ENCODE measurements around the gene POLR1C. TPM values are rescaled to one million over a fixed set of nuclear protein-coding genes. Genes with fewer than 3 reads are reported as not detected.

Gene POLR1C
- total RNA-seq, 1 experiment from 2014 or later = 41.4 TPM

DNA sequence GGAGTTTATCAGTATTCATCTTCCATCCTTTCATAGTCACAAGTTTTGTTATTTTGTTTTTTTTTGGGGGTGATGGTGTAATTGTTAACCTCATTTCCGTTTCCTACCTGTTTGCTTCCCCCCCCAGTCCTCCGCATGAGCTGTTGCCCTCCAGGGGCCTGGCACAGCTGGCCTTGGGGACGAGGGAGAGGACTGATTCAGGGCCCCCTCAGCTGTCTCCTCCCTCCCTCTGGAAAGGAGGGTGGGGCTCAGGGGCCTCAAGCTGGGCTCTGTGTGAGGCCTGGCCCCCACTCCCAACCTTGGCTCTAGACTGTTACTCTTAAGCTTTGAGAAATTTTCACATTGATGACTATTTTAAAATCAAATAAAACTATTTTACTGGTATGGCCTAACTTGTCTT is 10.7 kb upstream of the POLR1C start:
- no peak for TF ChIP-seq CTCF (conservative IDR thresholded peaks at IDR 0.05)
- TF ChIP-seq EZH2 (IDR thresholded peaks at IDR 0.05; ENCODE audit: low read depth) = no peak
- H3K36me3 ChIP-seq (ENCODE audit: low read depth) = no peaks in the 10 kb centered on the region
- no peak overlapping the region for H2AFZ ChIP-seq
- H3K9me2 ChIP-seq (ENCODE audit: insufficient read depth) = no peaks in the 10 kb centered on the region
- BruUV-seq (replicated peaks) = no TSS peak
- DNase-seq = no peak
- H3K4me3 ChIP-seq = no peak overlapping the region
- H3K27me3 ChIP-seq (ENCODE audit: insufficient read depth, low read depth) = no peaks in the 10 kb centered on the region
- no peak overlapping the region for H3K4me2 ChIP-seq
- POLR2A ChIA-PET (ENCODE audit: unreplicated experiment) = interaction anchor here (0.6 kb wide), 1 partner anchor 881 kb away, joined by 6 read pairs; the partner anchor contains the start of gene CDC5L
- no peaks in the 10 kb centered on the region for H3K9me3 ChIP-seq (ENCODE audit: insufficient read depth, low read depth)
- 0 out of 2 replicates have a peak, but pooled peaks cover 7% of the 10 kb centered on the region for H3K4me1 ChIP-seq (replicated peaks; ENCODE audit: insufficient read depth)
- H4K20me1 ChIP-seq (ENCODE audit: insufficient read depth) = peaks cover 4% of the 10 kb centered on the region; the same call in 1 of the 2 replicates
- H3F3A ChIP-seq (ENCODE audit: insufficient read depth, low read depth) = peaks cover 23% of the 10 kb centered on the region
- no peak overlapping the region for H3K27ac ChIP-seq
- H3K79me2 ChIP-seq (ENCODE audit: low read depth) = no peaks in the 10 kb centered on the region
- intact Hi-C loops (cut with micrococcal nuclease; ENCODE audit: unreplicated experiment) = loop anchor here (2.0 kb wide), 3 partner anchors 51 to 605 kb away; partner anchors contain the start of gene DLK2
- CTCF ChIA-PET = interaction anchor here (0.6 to 2.2 kb wide), 4 partner anchors 11 to 172 kb away, joined by 3 to 8 read pairs (median 3); no protein-coding TSS in a partner anchor

DNA sequence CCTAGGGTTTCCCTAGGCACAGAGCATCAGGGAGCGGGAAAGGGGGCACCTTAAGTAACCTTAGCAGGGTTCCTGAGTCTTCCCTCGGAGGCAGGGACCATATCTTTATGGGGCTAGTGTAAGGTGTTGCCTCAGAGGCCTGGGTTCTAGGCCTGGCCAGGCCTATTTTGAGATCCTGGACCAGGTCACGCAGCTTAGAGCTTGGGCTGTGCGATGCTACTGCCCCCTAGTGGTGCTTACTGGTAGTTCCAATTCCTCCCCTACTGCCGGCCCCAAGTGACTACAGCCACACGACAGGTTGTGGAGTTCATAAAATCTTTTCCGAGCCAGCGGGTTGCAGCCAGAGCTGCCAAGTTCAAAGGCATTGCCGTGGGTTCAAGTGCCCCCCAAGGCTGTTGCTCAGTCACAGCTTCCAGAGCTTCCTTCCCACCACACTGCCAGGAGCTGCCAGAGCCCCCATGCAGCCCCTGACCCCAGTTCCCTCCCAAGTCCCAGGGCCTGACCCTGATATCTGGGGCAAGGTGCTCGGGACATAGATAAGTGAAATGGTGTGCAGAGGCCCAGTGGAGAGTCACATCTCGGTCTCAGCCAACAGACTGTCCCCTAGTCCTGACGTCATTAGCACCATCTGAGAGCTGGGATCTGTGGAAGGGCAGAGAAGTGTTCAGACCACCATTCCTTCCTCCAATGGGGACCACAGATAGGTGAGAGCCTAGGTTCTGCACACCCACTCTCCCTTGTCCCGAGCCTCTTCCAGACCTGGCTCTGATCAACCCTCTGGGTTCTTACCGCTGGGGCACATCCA is 10.0 kb upstream of the POLR1C start:
- Histone ChIP-seq H2AFZ (no peak overlapping the region), H3K36me3 (ENCODE audit: low read depth) (no peaks in the 10 kb centered on the region), H3K4me2 (peak overlapping the region; percentile 18; the same call in 1 of the 2 replicates), H3K27me3 (ENCODE audit: insufficient read depth, low read depth) (no peaks in the 10 kb centered on the region), H3F3A (ENCODE audit: insufficient read depth, low read depth) (peaks cover 30% of the 10 kb centered on the region), H3K9me3 (ENCODE audit: insufficient read depth, low read depth) (no peaks in the 10 kb centered on the region), H3K79me2 (ENCODE audit: low read depth) (no peaks in the 10 kb centered on the region), H3K4me1 (replicated peaks; ENCODE audit: insufficient read depth) (0 out of 2 replicates have a peak, but pooled peaks cover 7% of the 10 kb centered on the region), H3K4me3 (no peak overlapping the region), H3K9me2 (ENCODE audit: insufficient read depth) (no peaks in the 10 kb centered on the region), H3K27ac (no peak overlapping the region), H4K20me1 (ENCODE audit: insufficient read depth) (peaks cover 4% of the 10 kb centered on the region; the same call in 1 of the 2 replicates)
- peak; percentile 94 for TF ChIP-seq CTCF (conservative IDR thresholded peaks at IDR 0.05)
- TF ChIP-seq EZH2 (IDR thresholded peaks at IDR 0.05; ENCODE audit: low read depth) = no peak
- DNase-seq = peak; percentile 62 to 77
- BruUV-seq (replicated peaks) = no TSS peak
- intact Hi-C loops (cut with micrococcal nuclease; ENCODE audit: unreplicated experiment) = loop anchor here (2.0 kb wide), 3 partner anchors 52 to 606 kb away; partner anchors contain the start of gene DLK2
- POLR2A ChIA-PET (ENCODE audit: unreplicated experiment) = interaction anchor here (0.6 kb wide), 1 partner anchor 881 kb away, joined by 6 read pairs; the partner anchor contains the start of gene CDC5L
- CTCF ChIA-PET = interaction anchor here (0.6 to 2.2 kb wide), 5 partner anchors 11 to 439 kb away, joined by 3 to 8 read pairs (median 3); no protein-coding TSS in a partner anchor

DNA sequence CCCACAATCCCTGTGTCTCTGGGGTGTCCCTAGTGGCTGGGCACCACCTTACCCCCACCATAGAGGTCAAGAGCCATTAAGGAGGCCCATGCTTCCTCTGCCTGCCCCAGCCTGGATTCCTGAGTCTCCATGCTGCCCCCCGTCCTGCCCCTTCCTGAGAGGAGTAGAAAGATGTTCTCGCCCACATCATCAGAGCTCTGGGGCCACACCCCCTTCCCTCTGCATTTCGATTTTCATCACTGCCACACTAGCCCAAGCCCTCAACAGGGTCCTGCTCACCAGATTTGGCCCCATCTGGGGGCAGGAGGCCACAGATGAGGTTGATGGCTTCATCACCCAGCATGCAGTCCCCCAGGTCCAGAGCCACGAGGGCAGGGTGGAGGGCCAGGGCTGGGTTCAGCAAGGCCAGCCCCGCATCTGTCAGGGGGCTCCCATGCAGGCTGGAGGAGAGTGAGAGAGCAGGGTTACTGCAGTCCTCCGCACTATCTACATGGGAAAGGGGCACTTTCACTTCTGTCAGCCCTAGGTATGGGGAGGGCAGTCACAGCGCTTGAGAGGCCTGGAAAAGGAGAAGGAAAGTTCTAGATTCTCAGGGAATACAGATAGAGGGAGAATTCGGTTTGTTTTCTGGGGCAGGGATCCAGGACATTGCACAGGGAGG is 8.3 kb upstream of the POLR1C start:
- no TSS peak for BruUV-seq (replicated peaks)

More for the DNA sequence above, 8.3 kb upstream of the POLR1C start:
- H3K4me1 ChIP-seq (replicated peaks; ENCODE audit: insufficient read depth) = 0 out of 2 replicates have a peak, but pooled peaks cover 7% of the 10 kb centered on the region
- POLR2A ChIA-PET (ENCODE audit: unreplicated experiment) = no interaction called here
- TF ChIP-seq CTCF (conservative IDR thresholded peaks at IDR 0.05) (no peak), EZH2 (IDR thresholded peaks at IDR 0.05; ENCODE audit: low read depth) (no peak)
- H3K27ac ChIP-seq = no peak overlapping the region
- no peaks in the 10 kb centered on the region for H3K79me2 ChIP-seq (ENCODE audit: low read depth)
- H2AFZ ChIP-seq = no peak overlapping the region
- H3K9me3 ChIP-seq (ENCODE audit: insufficient read depth, low read depth) = no peaks in the 10 kb centered on the region
- intact Hi-C loops (cut with micrococcal nuclease; ENCODE audit: unreplicated experiment) = no loop called here
- H3F3A ChIP-seq (ENCODE audit: insufficient read depth, low read depth) = peaks cover 31% of the 10 kb centered on the region
- no peak overlapping the region for H3K4me2 ChIP-seq
- 0 out of 2 replicates have a peak, but pooled peaks cover 4% of the 10 kb centered on the region for H3K36me3 ChIP-seq (ENCODE audit: low read depth)
- no peak for DNase-seq
- peaks cover 4% of the 10 kb centered on the region; the same call in 1 of the 2 replicates for H4K20me1 ChIP-seq (ENCODE audit: insufficient read depth)
- no peak overlapping the region for H3K4me3 ChIP-seq
- H3K27me3 ChIP-seq (ENCODE audit: insufficient read depth, low read depth) = no peaks in the 10 kb centered on the region
- CTCF ChIA-PET = interaction anchor here (2.2 kb wide), 1 partner anchor 13 kb away, joined by 8 read pairs; no protein-coding TSS in a partner anchor
- no peaks in the 10 kb centered on the region for H3K9me2 ChIP-seq (ENCODE audit: insufficient read depth)
